NCI-H1930 (cell line): ENCODE measurements around the gene BTAF1.
"Not testable (repeated sequence)": the region's sequence is repeated elsewhere in the genome, so short reads cannot be mapped to it uniquely, and the experiment has no call there.

Source experiments
- DNase-seq, 2 experiments: peaks; one replicate each; lab custom pipeline; 2025; lab: John Stamatoyannopoulos, UW

BTAF1 gene

GRCh38 chr10:91978585-91978984 is 55.0 kb downstream of the BTAF1 start:
- no peak for DNase-seq

GRCh38 chr10:91980319-91980718 is 56.7 kb downstream of the BTAF1 start:
- DNase-seq: no peak

- DNase-seq: no peak
Observed at GRCh38 chr10:91983416-91983815, 59.8 kb downstream of the BTAF1 start.

GRCh38 chr10:91987397-91988037 is 63.9 kb downstream of the BTAF1 start:
- DNase-seq: no peak

- no peak for DNase-seq
Observed at GRCh38 chr10:91992031-91992430, 68.5 kb downstream of the BTAF1 start.

GRCh38 chr10:91996266-91996665 is 72.7 kb downstream of the BTAF1 start:
- DNase-seq: no peak

GRCh38 chr10:92001581-92001980 is 78.0 kb downstream of the BTAF1 start:
- no peak for DNase-seq

- no peak for DNase-seq
Observed at GRCh38 chr10:92001995-92002394, 78.4 kb downstream of the BTAF1 start.

GRCh38 chr10:92003258-92003657 is 79.7 kb downstream of the BTAF1 start:
- DNase-seq: peak in 1 of 2 experiments; percentile 1

- DNase-seq: no peak
Observed at GRCh38 chr10:92005978-92006377, 82.4 kb downstream of the BTAF1 start.

- DNase-seq: no peak
Observed at GRCh38 chr10:92009445-92009844, 85.9 kb downstream of the BTAF1 start.

- no peak for DNase-seq
Observed at GRCh38 chr10:92010047-92010735, 86.6 kb downstream of the BTAF1 start.

GRCh38 chr10:92011560-92012214 is 88.1 kb downstream of the BTAF1 start:
- DNase-seq: no peak

GRCh38 chr10:92014620-92015019 is 91.0 kb downstream of the BTAF1 start:
- DNase-seq: no peak

GRCh38 chr10:92024700-92025099 is 101.1 kb downstream of the BTAF1 start:
- no peak for DNase-seq

- not testable (repeated sequence) for DNase-seq
Observed at GRCh38 chr10:92025340-92025739, 101.8 kb downstream of the BTAF1 start.

- no peak for DNase-seq
Observed at GRCh38 chr10:92027141-92027540, 103.6 kb downstream of the BTAF1 start.

- no peak for DNase-seq
Observed at GRCh38 chr10:92031580-92031979, 108.0 kb downstream of the BTAF1 start.

GRCh38 chr10:92033070-92033469 is 109.5 kb downstream of the BTAF1 start:
- DNase-seq: not testable (repeated sequence)

GRCh38 chr10:92038949-92039348 is 115.4 kb downstream of the BTAF1 start:
- no peak for DNase-seq

- no peak for DNase-seq
Observed at GRCh38 chr10:92042541-92042940, 119.0 kb downstream of the BTAF1 start.

GRCh38 chr10:92045641-92046106 is 122.1 kb downstream of the BTAF1 start:
- DNase-seq: no peak

- DNase-seq: no peak
Observed at GRCh38 chr10:92047215-92047614, 123.6 kb downstream of the BTAF1 start.
